ENCODE measurements around the gene LRRC66.

LRRC66 gene

GRCh38 chr4:52054254-52054653 lies 34.1 kb upstream of the LRRC66 start:
- Histone ChIP-seq H3K36me3 (no peaks in the 10 kb centered on the region), H3K9me3 (peaks cover 0 to 9% (median 0%) of the 10 kb centered on the region in 3 donors), H3K4me3 (no peak overlapping the region), H3K27me3 (peaks cover 0 to 17% of the 10 kb centered on the region in 2 donors), H3K4me1 (peaks cover 0 to 6% (median 4%) of the 10 kb centered on the region in 4 donors), H3K27ac (no peak overlapping the region)
- TF ChIP-seq CTCF (IDR thresholded peaks at IDR 0.05), result no peak
- intact Hi-C loops (cut with DNase I; ENCODE audit: low total_unique reads), result no loop called here
- DNase-seq, result no peak

DNA sequence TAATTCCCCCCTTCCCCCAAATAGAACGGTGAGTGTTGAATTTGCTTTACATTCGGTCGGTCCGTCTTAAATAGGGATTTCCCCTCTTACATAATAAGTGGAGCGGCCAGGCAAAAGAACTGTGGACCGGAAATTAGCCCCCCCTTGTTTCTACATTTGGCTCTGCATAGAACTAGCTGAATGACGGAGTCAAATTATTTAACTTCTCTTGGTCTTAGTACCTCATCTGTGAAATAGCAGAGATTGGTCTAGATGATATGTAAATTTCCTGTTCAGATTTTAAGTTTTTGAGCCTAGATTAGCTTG lies 32.3 kb upstream of the LRRC66 start:
- Histone ChIP-seq H3K4me3 (peak overlapping the region; percentile 53 to 59), H3K9me3 (peaks cover 0 to 9% (median 0%) of the 10 kb centered on the region in 3 donors), H3K36me3 (no peaks in the 10 kb centered on the region), H3K27me3 (peaks cover 0 to 27% of the 10 kb centered on the region in 2 donors), H3K27ac (peak overlapping the region in 1 of 2 donors; percentile 69), H3K4me1 (peaks cover 0 to 6% (median 4%) of the 10 kb centered on the region in 4 donors)
- intact Hi-C loops (cut with DNase I; ENCODE audit: low total_unique reads), result no loop called here
- DNase-seq, result no peak
- TF ChIP-seq CTCF (IDR thresholded peaks at IDR 0.05), result no peak

- peaks cover 0 to 33% of the 10 kb centered on the region in 2 donors for H3K27me3 ChIP-seq
- intact Hi-C loops (cut with DNase I; ENCODE audit: low total_unique reads), result no loop called here
Measured at GRCh38 chr4:52051615-52052474, 31.7 kb upstream of the LRRC66 start.

GRCh38 chr4:52051213-52051614 lies 31.1 kb upstream of the LRRC66 start, which contains the start of gene SPATA18:
SPATA18 (plus strand) TSS chr4:52051304; CDS start chr4:52051705, 401 bp downstream.
- peak within 1 kb of the TSS; percentile 53 to 59 for H3K4me3 ChIP-seq
- H3K27me3 ChIP-seq, result peaks cover 0 to 36% of the 10 kb centered on the region in 2 donors

More at GRCh38 chr4:52051615-52052474, 31.7 kb upstream of the LRRC66 start:
- peak; percentile 60 to 76 for DNase-seq
- Histone ChIP-seq H3K27ac (peak overlapping the region; percentile 69), H3K9me3 (peaks cover 0 to 9% (median 0%) of the 10 kb centered on the region in 3 donors), H3K36me3 (no peaks in the 10 kb centered on the region), H3K4me3 (peak overlapping the region; percentile 53 to 59), H3K4me1 (peaks cover 0 to 6% (median 4%) of the 10 kb centered on the region in 4 donors)
- TF ChIP-seq CTCF (IDR thresholded peaks at IDR 0.05), result no peak

DNA sequence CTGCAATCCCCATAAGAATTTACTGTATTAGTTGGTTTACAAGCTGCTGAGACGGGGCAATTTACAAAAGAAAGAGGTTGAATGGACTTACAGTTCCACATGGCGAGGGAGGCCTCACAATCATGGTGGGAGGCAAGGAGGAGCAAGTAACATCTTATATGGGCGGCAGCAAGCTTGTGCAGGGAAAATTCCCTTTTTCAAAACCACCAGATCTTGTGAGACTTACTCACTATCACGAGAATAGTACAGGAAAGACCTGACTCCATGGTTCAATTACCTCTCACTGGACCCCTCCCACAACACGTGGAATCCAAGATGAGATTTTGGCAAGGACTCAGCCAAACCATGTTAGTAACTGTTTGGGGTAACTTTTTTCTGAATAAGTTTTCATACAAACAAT lies 29.1 kb upstream of the LRRC66 start:
- no peak for DNase-seq
- intact Hi-C loops (cut with DNase I; ENCODE audit: low total_unique reads), result no loop called here
- H3K9me3 ChIP-seq, result peaks cover 0 to 9% (median 0%) of the 10 kb centered on the region in 3 donors

More at GRCh38 chr4:52051213-52051614, 31.1 kb upstream of the LRRC66 start, which contains the start of gene SPATA18:
- Histone ChIP-seq H3K4me1 (peaks cover 0 to 6% (median 4%) of the 10 kb centered on the region in 4 donors), H3K36me3 (no peaks in the 10 kb centered on the region), H3K27ac (peak within 1 kb of the TSS; percentile 69), H3K9me3 (peaks cover 0 to 9% (median 0%) of the 10 kb centered on the region in 3 donors)
- no peak for TF ChIP-seq CTCF (IDR thresholded peaks at IDR 0.05)
- intact Hi-C loops (cut with DNase I; ENCODE audit: low total_unique reads), result no loop called here
- DNase-seq, result no peak

More for the DNA sequence above, 29.1 kb upstream of the LRRC66 start:
- Histone ChIP-seq H3K36me3 (no peaks in the 10 kb centered on the region), H3K4me3 (no peak overlapping the region), H3K27ac (no peak overlapping the region), H3K27me3 (peaks cover 0 to 45% of the 10 kb centered on the region in 2 donors), H3K4me1 (peaks cover 0 to 6% (median 4%) of the 10 kb centered on the region in 4 donors)
- no peak for TF ChIP-seq CTCF (IDR thresholded peaks at IDR 0.05)
